DMS114 treated with DMSO at 0.1 percent for 48 hours (cell line): ENCODE measurements around the gene ANGPTL7.
"Not testable (repeated sequence)": the region's sequence is repeated elsewhere in the genome, so short reads cannot be mapped to it uniquely, and the experiment has no call there.

Source experiments
- DNase-seq: peaks from one replicate; lab custom pipeline; 2025; ENCODE audit not compliant: unreplicated experiment; lab: John Stamatoyannopoulos, UW

Gene ANGPTL7

GRCh38 chr1:11188858-11189451, at the start of gene ANGPTL7:
ANGPTL7 (plus strand) TSS chr1:11189355; CDS start chr1:11189580, 225 bp downstream.
- DNase-seq, result no peak

GRCh38 chr1:11142618-11143391, 46.4 kb upstream of the ANGPTL7 start:
- no peak for DNase-seq

GRCh38 chr1:11143401-11143800, 45.8 kb upstream of the ANGPTL7 start:
- DNase-seq, result no peak

GRCh38 chr1:11143907-11144306, 45.2 kb upstream of the ANGPTL7 start:
- DNase-seq, result no peak

- DNase-seq, result no peak
These were observed 44.4 kb upstream of the ANGPTL7 start for GRCh38 chr1:11144570-11145256.

- DNase-seq, result no peak
These were observed 43.4 kb upstream of the ANGPTL7 start for GRCh38 chr1:11145741-11146140.

- no peak for DNase-seq
These were observed 41.9 kb upstream of the ANGPTL7 start for GRCh38 chr1:11147197-11147770.

GRCh38 chr1:11150326-11150725, 38.8 kb upstream of the ANGPTL7 start:
- DNase-seq, result no peak

GRCh38 chr1:11151114-11151513, 38.0 kb upstream of the ANGPTL7 start:
- no peak for DNase-seq

- DNase-seq, result no peak
These were observed 37.1 kb upstream of the ANGPTL7 start for GRCh38 chr1:11151826-11152612.

- DNase-seq, result no peak
These were observed 36.4 kb upstream of the ANGPTL7 start for GRCh38 chr1:11152755-11153154.

GRCh38 chr1:11153184-11153583, 36.0 kb upstream of the ANGPTL7 start:
- no peak for DNase-seq

- no peak for DNase-seq
These were observed 32.7 kb upstream of the ANGPTL7 start for GRCh38 chr1:11156441-11156840.

GRCh38 chr1:11156963-11157362, 32.2 kb upstream of the ANGPTL7 start:
- no peak for DNase-seq

- no peak for DNase-seq
These were observed 31.8 kb upstream of the ANGPTL7 start for GRCh38 chr1:11157394-11157793.

GRCh38 chr1:11157867-11158266, 31.3 kb upstream of the ANGPTL7 start:
- no peak for DNase-seq

GRCh38 chr1:11158291-11158690, 30.9 kb upstream of the ANGPTL7 start:
- no peak for DNase-seq

GRCh38 chr1:11158720-11159321, 30.3 kb upstream of the ANGPTL7 start:
- DNase-seq, result no peak

GRCh38 chr1:11162752-11163151, 26.4 kb upstream of the ANGPTL7 start:
- not testable (repeated sequence) for DNase-seq

- DNase-seq, result not testable (repeated sequence)
These were observed 22.4 kb upstream of the ANGPTL7 start for GRCh38 chr1:11166744-11167143.

- no peak for DNase-seq
These were observed 20.4 kb upstream of the ANGPTL7 start for GRCh38 chr1:11168731-11169130.
